Mesothelial cell of epicardium (in vitro differentiated cells): ENCODE measurements around the gene TTLL6. TPM values are rescaled to one million over a fixed set of nuclear protein-coding genes. Genes with fewer than 3 reads are reported as not detected.

ENCODE experiments used
- DNase-seq, 2 experiments: peaks; one replicate each; pipeline ENCODE4 v3.0.0; 2021; ENCODE audit warnings: low spot score in 2 of 2; ENCODE audit not compliant: unreplicated experiment in 2 of 2
- H3K27ac Mint-ChIP-seq: 2 replicates; pipeline ENCODE4 v1.8.0; 2021; ENCODE audit warnings: mixed read lengths
- H3K27me3 Mint-ChIP-seq: 2 replicates; pipeline ENCODE4 v1.8.0; 2021; ENCODE audit warnings: low read depth, mixed read lengths
- H3K36me3 Mint-ChIP-seq: 2 replicates; pipeline ENCODE4 v1.8.0; 2021; ENCODE audit warnings: mixed read lengths
- H3K4me1 Mint-ChIP-seq: 2 replicates; pipeline ENCODE4 v1.8.0; 2021; ENCODE audit warnings: mixed read lengths
- H3K4me3 Mint-ChIP-seq: 2 replicates; pipeline ENCODE4 v1.8.0; 2021; ENCODE audit warnings: mild to moderate bottlenecking, moderate library complexity, mixed read lengths
- H3K9me3 Mint-ChIP-seq: 2 replicates; pipeline ENCODE4 v1.8.0; 2021; ENCODE audit warnings: mixed read lengths
- CTCF ChIP-seq: fragments of 200-600 bp; sonication (generic); IDR thresholded peaks from one replicate; pipeline ENCODE4 v1.5.0; 2021; ENCODE audit warnings: antibody characterized with exemption; ENCODE audit not compliant: unreplicated experiment
- total RNA-seq: library from RNA; stranded (reverse); gene quantifications from 3 replicates; pipeline ENCODE4 v1.2.1, GENCODE V29; 2021

TTLL6 gene
- total RNA-seq, 1 donor from 2014 or later: not detected

GRCh38 chr17:48722915-48723422, 94.1 kb downstream of the TTLL6 start, which contains the start of gene PRAC2:
TSS of gene PRAC2 (plus strand) at chr17:48723185. CDS start at chr17:48724411, 1,226 bp downstream.
- peaks cover 51% of the 10 kb centered on the region for H3K4me1 Mint-ChIP-seq
- no peak for DNase-seq
- H3K27me3 Mint-ChIP-seq: peaks cover 98% of the 10 kb centered on the region
- TF ChIP-seq CTCF: no peak
- peak within 1 kb of the TSS; percentile 79 for H3K4me3 Mint-ChIP-seq
- peak within 1 kb of the TSS; percentile 95 for H3K27ac Mint-ChIP-seq
- no peaks in the 10 kb centered on the region for H3K36me3 Mint-ChIP-seq
- no peaks in the 10 kb centered on the region for H3K9me3 Mint-ChIP-seq

- H3K4me1 Mint-ChIP-seq: peaks cover 56% of the 10 kb centered on the region
- no peaks in the 10 kb centered on the region for H3K9me3 Mint-ChIP-seq
- H3K27me3 Mint-ChIP-seq: peaks cover 98% of the 10 kb centered on the region
- H3K27ac Mint-ChIP-seq: peak within 1 kb of the TSS; percentile 95
- no peaks in the 10 kb centered on the region for H3K36me3 Mint-ChIP-seq
- no peak for TF ChIP-seq CTCF
- peak within 1 kb of the TSS; percentile 79 for H3K4me3 Mint-ChIP-seq
- no peak for DNase-seq
These were observed 94.7 kb downstream of the TTLL6 start, which contains the start of gene PRAC1 for GRCh38 chr17:48722201-48722907. TSS of gene PRAC1 (minus strand) at chr17:48722518. CDS start at chr17:48722392, 126 bp downstream.

- peaks cover 97% of the 10 kb centered on the region for H3K27me3 Mint-ChIP-seq
- DNase-seq: no peak
- no peak for TF ChIP-seq CTCF
- peak overlapping the region; percentile 79 for H3K4me3 Mint-ChIP-seq
- no peaks in the 10 kb centered on the region for H3K9me3 Mint-ChIP-seq
- H3K27ac Mint-ChIP-seq: peak overlapping the region; percentile 98
- H3K4me1 Mint-ChIP-seq: peaks cover 50% of the 10 kb centered on the region
- H3K36me3 Mint-ChIP-seq: no peaks in the 10 kb centered on the region
These were observed 96.0 kb downstream of the TTLL6 start for GRCh38 chr17:48721009-48721402.

- DNase-seq: no peak
- Mint-ChIP-seq H3K27me3 (peaks cover 96% of the 10 kb centered on the region), H3K4me1 (peaks cover 49% of the 10 kb centered on the region), H3K9me3 (no peaks in the 10 kb centered on the region), H3K36me3 (no peaks in the 10 kb centered on the region), H3K4me3 (peak overlapping the region; percentile 79), H3K27ac (peak overlapping the region; percentile 98)
- no peak for TF ChIP-seq CTCF
These were observed 96.6 kb downstream of the TTLL6 start for GRCh38 chr17:48720266-48721008.

- Mint-ChIP-seq H3K27ac (peak overlapping the region; percentile 98), H3K36me3 (no peaks in the 10 kb centered on the region), H3K9me3 (no peaks in the 10 kb centered on the region), H3K4me3 (peak overlapping the region; percentile 79), H3K4me1 (peaks cover 43% of the 10 kb centered on the region), H3K27me3 (peaks cover 94% of the 10 kb centered on the region)
- DNase-seq: no peak
- no peak for TF ChIP-seq CTCF
These were observed 97.3 kb downstream of the TTLL6 start for GRCh38 chr17:48719642-48720265.
